Gastroesophageal sphincter (tissue), 3 donors: ENCODE data around the gene LPCAT1.

Source experiments
- EP300 ChIP-seq: sonication (generic); formaldehyde crosslinking; IDR thresholded peaks from one replicate; pipeline ENCODE4 v1.6.1; 2017; ENCODE audit warnings: antibody characterized with exemption, mild to moderate bottlenecking
- POLR2A ChIP-seq, 2 donors: fragments of 450-650 bp; IDR thresholded peaks; one replicate each; pipeline ENCODE4 v1.6.1; 2017; ENCODE audit warnings: antibody characterized with exemption in 2 of 2, mild to moderate bottlenecking in 2 of 2, moderate library complexity in 1 of 2
- POLR2AphosphoS5 ChIP-seq: sonication (generic); formaldehyde crosslinking; IDR thresholded peaks from one replicate; pipeline ENCODE4 v1.6.1; 2017; ENCODE audit warnings: antibody characterized with exemption
- TF ChIP-seq, protein P1 (sequence below), 4 experiments: fragments of 200-600 bp in 2 of 4; fragments of 450-650 bp in 2 of 4; sonication (generic) in 1 of 4; IDR thresholded peaks; one replicate each; pipeline ENCODE4 v1.5.1; 2017 to 2019; ENCODE audit warnings: antibody characterized with exemption in 4 of 4, mild to moderate bottlenecking in 2 of 4, moderate library complexity in 2 of 4

DNA sequence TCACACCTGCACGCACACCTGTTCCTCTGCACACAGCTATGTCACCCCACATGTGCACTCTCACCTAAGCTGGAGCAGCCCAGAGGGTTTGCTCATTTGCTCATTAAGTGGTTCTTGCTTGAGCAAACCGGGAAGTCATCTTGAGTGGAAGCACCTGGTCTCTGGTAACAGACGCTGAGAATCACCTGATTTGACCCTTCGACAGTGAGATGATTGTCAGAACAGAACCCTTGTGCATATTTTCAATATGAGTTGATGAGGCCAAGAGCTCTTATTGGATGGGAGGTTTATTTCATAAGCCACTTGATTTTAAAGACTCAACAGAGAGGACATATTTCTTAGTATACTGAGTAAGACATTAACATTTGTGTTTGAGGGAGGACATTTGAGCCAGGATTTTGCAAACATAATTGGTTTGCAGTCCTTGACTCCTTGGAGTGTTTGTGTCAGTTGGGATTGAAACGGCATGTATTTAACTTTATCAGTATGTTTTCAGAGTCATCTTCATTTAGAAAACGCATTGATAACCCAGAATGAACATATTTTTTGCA is 22.1 kb upstream of the LPCAT1 start:
- TF ChIP-seq, protein P1, sequence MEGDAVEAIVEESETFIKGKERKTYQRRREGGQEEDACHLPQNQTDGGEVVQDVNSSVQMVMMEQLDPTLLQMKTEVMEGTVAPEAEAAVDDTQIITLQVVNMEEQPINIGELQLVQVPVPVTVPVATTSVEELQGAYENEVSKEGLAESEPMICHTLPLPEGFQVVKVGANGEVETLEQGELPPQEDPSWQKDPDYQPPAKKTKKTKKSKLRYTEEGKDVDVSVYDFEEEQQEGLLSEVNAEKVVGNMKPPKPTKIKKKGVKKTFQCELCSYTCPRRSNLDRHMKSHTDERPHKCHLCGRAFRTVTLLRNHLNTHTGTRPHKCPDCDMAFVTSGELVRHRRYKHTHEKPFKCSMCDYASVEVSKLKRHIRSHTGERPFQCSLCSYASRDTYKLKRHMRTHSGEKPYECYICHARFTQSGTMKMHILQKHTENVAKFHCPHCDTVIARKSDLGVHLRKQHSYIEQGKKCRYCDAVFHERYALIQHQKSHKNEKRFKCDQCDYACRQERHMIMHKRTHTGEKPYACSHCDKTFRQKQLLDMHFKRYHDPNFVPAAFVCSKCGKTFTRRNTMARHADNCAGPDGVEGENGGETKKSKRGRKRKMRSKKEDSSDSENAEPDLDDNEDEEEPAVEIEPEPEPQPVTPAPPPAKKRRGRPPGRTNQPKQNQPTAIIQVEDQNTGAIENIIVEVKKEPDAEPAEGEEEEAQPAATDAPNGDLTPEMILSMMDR (IDR thresholded peaks at IDR 0.05), result no peak
- TF ChIP-seq POLR2A (IDR thresholded peaks at IDR 0.05) (no peak), POLR2AphosphoS5 (no peak), EP300 (no peak)
